B cell (primary cell): ENCODE results near the gene PIP4K2C. TPM values are rescaled to one million over a fixed set of nuclear protein-coding genes. Genes with fewer than 3 reads are reported as not detected.
A peak's percentile ranks its signal among the peaks of the same experiment; 100 is the strongest.

ENCODE experiments used
- ATAC-seq: fragments of 200-7000 bp; cut with Tn5 transposase; one replicate; pipeline ENCODE4 v1.10.0; 2021; ENCODE audit warnings: low read depth, mild to moderate bottlenecking, moderate number of reproducible peaks, moderate library complexity
- CTCF ChIA-PET: fragments of 350-600 bp; sonication (Branson Sonifier 250); formaldehyde crosslinking; loops from one replicate; lab custom pipeline; 2021; ENCODE audit warnings: antibody characterized with exemption, inconsistent platforms; lab: Charles Lee
- POLR2A ChIA-PET: fragments of 350-600 bp; sonication (Branson Sonifier 250); formaldehyde crosslinking; loops from one replicate; lab custom pipeline; 2021; ENCODE audit warnings: antibody characterized with exemption; lab: Charles Lee
- DNase-seq: peaks from one replicate; pipeline ENCODE4 v3.0.0; 2013
- H2AFZ ChIP-seq: 2 replicates; pipeline ENCODE4 v1.6.1; 2012; ENCODE audit warnings: mild to moderate bottlenecking, low read depth, low read length; ENCODE audit not compliant: insufficient read depth, poor library complexity, severe bottlenecking
- H3K27ac ChIP-seq, 2 donors: 1 replicate in 1 of 2; 2 replicates in 1 of 2; pipeline ENCODE4 v1.5.1; 2012 to 2013; ENCODE audit warnings: low read length in 2 of 2, mild to moderate bottlenecking in 2 of 2, moderate library complexity in 1 of 2
- H3K27me3 ChIP-seq, 4 experiments: fragments of 200-600 bp in 1 of 4; sonication (generic) in 1 of 4; replicated peaks in 1 of 4; 1 replicate in 2 of 4; 2 replicates in 2 of 4; pipeline versions ENCODE4 v1.6.1 to v1.7.0; 2013 to 2016; ENCODE audit warnings: low read length in 3 of 4, mild to moderate bottlenecking in 2 of 4, mixed read lengths in 1 of 4, moderate library complexity in 1 of 4; ENCODE audit not compliant: insufficient read depth in 4 of 4, control insufficient read depth in 3 of 4; ENCODE audit errors: control extremely low read depth in 1 of 4
- H3K36me3 ChIP-seq, 2 experiments: replicated peaks in 1 of 2; 1 replicate in 1 of 2; 2 replicates in 1 of 2; pipeline versions ENCODE4 v1.6.1 to v1.7.1; 2013; ENCODE audit warnings: low read length in 1 of 2; ENCODE audit not compliant: insufficient read depth in 2 of 2, control insufficient read depth in 1 of 2; ENCODE audit errors: control extremely low read depth in 1 of 2, extremely low read depth in 1 of 2
- H3K4me1 ChIP-seq, 2 donors: fragments of 200-600 bp in 1 of 2; sonication (generic) in 1 of 2; 1 replicate in 1 of 2; 2 replicates in 1 of 2; pipeline versions ENCODE4 v1.5.1 to v1.6.1; 2013 to 2017; ENCODE audit warnings: low read length in 2 of 2; ENCODE audit not compliant: control insufficient read depth in 2 of 2, insufficient read depth in 2 of 2
- H3K4me2 ChIP-seq: replicated peaks from 2 replicates; pipeline ENCODE3; 2012; ENCODE audit warnings: mild to moderate bottlenecking, low read depth, low read length; ENCODE audit not compliant: poor library complexity, severe bottlenecking
- H3K4me3 ChIP-seq, 5 experiments: fragments of 200-600 bp in 1 of 5; sonication (generic) in 1 of 5; 1 replicate in 3 of 5; 2 replicates in 2 of 5; pipeline versions ENCODE4 v1.5.1 to v1.7.0; 2011 to 2016; ENCODE audit warnings: low read length in 4 of 5, mild to moderate bottlenecking in 4 of 5, low read depth in 2 of 5, control low read depth in 1 of 5, moderate library complexity in 1 of 5; ENCODE audit not compliant: insufficient read depth in 1 of 5; ENCODE audit errors: control extremely low read depth in 1 of 5, extremely low read depth in 1 of 5
- H3K79me2 ChIP-seq: fragments of 200-600 bp; sonication (generic); one replicate; pipeline ENCODE4 v1.6.0; 2016; ENCODE audit warnings: low read length; ENCODE audit not compliant: control insufficient read depth, insufficient read depth
- H3K9ac ChIP-seq: fragments of 200-600 bp; sonication (generic); 2 replicates; pipeline ENCODE4 v1.6.1; 2017; ENCODE audit warnings: mild to moderate bottlenecking, low read length, moderate library complexity
- H3K9me3 ChIP-seq, 3 donors: one replicate each; pipeline versions ENCODE4 v1.6.1 to v1.7.1; 2013; ENCODE audit warnings: low read length in 2 of 3; ENCODE audit not compliant: control insufficient read depth in 2 of 3, insufficient read depth in 1 of 3; ENCODE audit errors: control extremely low read depth in 1 of 3
- H4K20me1 ChIP-seq: 2 replicates; pipeline ENCODE4 v1.6.0; 2012; ENCODE audit warnings: mild to moderate bottlenecking, low read length; ENCODE audit not compliant: insufficient read depth, control insufficient read depth, poor library complexity, severe bottlenecking
- H3K27ac Mint-ChIP-seq: one replicate; pipeline ENCODE4 v1.8.0; 2021; ENCODE audit warnings: mixed read lengths
- H3K27me3 Mint-ChIP-seq: one replicate; pipeline ENCODE4 v1.8.0; 2021; ENCODE audit warnings: mixed read lengths
- H3K4me1 Mint-ChIP-seq: one replicate; pipeline ENCODE4 v1.8.0; 2021; ENCODE audit warnings: mixed read lengths
- H3K4me3 Mint-ChIP-seq: one replicate; pipeline ENCODE4 v1.8.0; 2021; ENCODE audit warnings: mixed read lengths
- H3K9me3 Mint-ChIP-seq: one replicate; pipeline ENCODE4 v1.8.0; 2022; ENCODE audit warnings: mixed read lengths; ENCODE audit not compliant: insufficient read depth
- CTCF ChIP-seq: fragments of 200-600 bp; IDR thresholded peaks from one replicate; pipeline ENCODE4 v1.8.0; 2022; ENCODE audit warnings: antibody characterized with exemption, mild to moderate bottlenecking
- EZH2 ChIP-seq: IDR thresholded peaks from 2 replicates; pipeline ENCODE4 v1.6.1; 2012; ENCODE audit warnings: borderline replicate concordance, low read depth, mild to moderate bottlenecking, moderate library complexity, low read length; ENCODE audit not compliant: insufficient read depth, poor library complexity, severe bottlenecking
- WGBS: methylation state at CpG from one replicate; pipeline ENCODE4 v1.1.5; 2013; ENCODE audit warnings: missing lambda C conversion rate; ENCODE audit not compliant: insufficient coverage; 5-methylcytosine and 5-hydroxymethylcytosine counted together
- intact Hi-C: fragments of 100-400 bp; cut with micrococcal nuclease; formaldehyde crosslinking; loops from one replicate; pipeline ENCODE4 v1.10.0; 2022
- polyA plus RNA-seq: library from polyadenylated mRNA; depleted of rRNA; stranded (reverse); fragments of >200 nt; gene quantifications from 2 replicates; pipeline ENCODE4 v1.2.3, GENCODE V29; 2012
- total RNA-seq, 2 donors: library from RNA; stranded (reverse); fragments of 120-200 nt in 1 of 2; gene quantifications; 1 replicate in 1 of 2; 2 replicates in 1 of 2; pipeline versions ENCODE4 v1.2.3 to v1.2.4, GENCODE V29; 2013 to 2022

PIP4K2C gene
- total and polyA plus RNA-seq, 2 donors (not counting 1 experiment from before 2014, with no cell fraction given): 20.1 to 21.3 TPM

DNA sequence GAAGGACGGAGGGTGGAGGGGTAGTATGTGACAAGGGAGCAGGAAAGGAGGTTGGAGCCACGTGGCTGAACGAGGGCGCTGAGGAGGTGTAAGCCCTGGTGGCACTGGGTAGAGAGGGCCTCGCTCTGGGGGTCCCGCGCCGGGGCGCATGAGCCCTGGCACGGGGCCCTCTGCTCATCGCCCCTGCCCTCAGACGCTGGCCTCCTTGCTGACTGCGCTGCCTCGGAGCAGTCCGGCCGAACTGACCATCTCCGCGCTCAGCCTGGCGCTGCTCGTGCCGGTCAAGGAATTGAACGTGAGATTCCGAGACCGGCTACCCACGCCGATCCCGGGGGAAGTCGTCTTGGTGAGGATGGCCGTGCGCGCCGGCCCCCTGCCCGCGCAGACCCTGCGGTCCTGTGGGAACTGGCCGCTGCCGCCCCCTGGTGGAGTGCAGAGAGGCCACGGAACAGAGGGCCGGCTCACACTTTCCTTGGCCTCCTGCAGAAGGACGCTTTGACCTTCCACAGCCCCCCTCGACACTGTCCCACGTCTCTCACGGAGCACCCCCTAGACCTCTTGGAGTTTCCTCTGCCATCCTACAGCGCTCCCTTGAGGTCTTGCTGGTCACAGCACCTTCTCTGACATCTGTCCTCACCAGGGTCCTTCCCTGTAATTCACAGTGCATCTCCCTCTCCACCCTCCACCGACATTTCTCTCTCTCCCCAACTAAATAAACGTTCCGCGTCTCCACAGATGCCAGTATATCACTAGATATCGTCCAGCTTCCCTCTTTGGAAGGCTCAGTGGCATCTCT, 30.7 kb downstream of the PIP4K2C start:
- TF ChIP-seq EZH2 (peak; percentile 35), CTCF (peak; percentile 97)
- H3K4me1 Mint-ChIP-seq: peaks cover 37% of the 10 kb centered on the region
- intact Hi-C loops: loop anchor here (1.0 to 5.0 kb wide), 4 partner anchors 38 to 162 kb away; partner anchors contain the start of genes ARHGAP9, DDIT3, GLI1 and MBD6
- Histone ChIP-seq H3K9ac (peak overlapping the region; percentile 56), H2AFZ (peak overlapping the region; percentile 58), H3K79me2 (no peaks in the 10 kb centered on the region), H3K36me3 (no peaks in the 10 kb centered on the region), H3K4me3 (peak overlapping the region; percentile 13 to 51 (median 47)), H4K20me1 (peaks cover 7% of the 10 kb centered on the region), H3K4me2 (peak overlapping the region; percentile 92), H3K4me1 (peaks cover 32 to 48% of the 10 kb centered on the region in 2 donors), H3K9me3 (peaks cover 0 to 18% (median 0%) of the 10 kb centered on the region in 3 donors), H3K27ac (no peak overlapping the region), H3K27me3 (peaks cover 0 to 92% (median 69%) of the 10 kb centered on the region in 4 experiments)
- H3K4me3 Mint-ChIP-seq: peak overlapping the region; percentile 85
- ATAC-seq: peak; percentile 78
- ChIA-PET POLR2A (interaction anchor here (0.6 kb wide), 1 partner anchor 28 kb away, joined by 3 read pairs; no protein-coding TSS in a partner anchor), CTCF (interaction anchor here (0.7 to 5.1 kb wide), 19 partner anchors 9 to 164 kb away, joined by 3 to 122 read pairs (median 4); partner anchors contain the start of genes ARHGAP9, ARHGEF25, B4GALNT1 and OS9)
- H3K27ac Mint-ChIP-seq: no peak overlapping the region
- H3K9me3 Mint-ChIP-seq: no peaks in the 10 kb centered on the region
- peaks cover 88% of the 10 kb centered on the region for H3K27me3 Mint-ChIP-seq
- peak; percentile 76 for DNase-seq
- 3% methylated on average over 49 of the region's 49 CpGs for WGBS
